ENCODE measurements around the gene RGL1. TPM values are rescaled to one million over a fixed set of nuclear protein-coding genes. Genes with fewer than 3 reads are reported as not detected.

The RGL1 gene
- total RNA-seq, 1 donor, result 33.2 TPM

DNA sequence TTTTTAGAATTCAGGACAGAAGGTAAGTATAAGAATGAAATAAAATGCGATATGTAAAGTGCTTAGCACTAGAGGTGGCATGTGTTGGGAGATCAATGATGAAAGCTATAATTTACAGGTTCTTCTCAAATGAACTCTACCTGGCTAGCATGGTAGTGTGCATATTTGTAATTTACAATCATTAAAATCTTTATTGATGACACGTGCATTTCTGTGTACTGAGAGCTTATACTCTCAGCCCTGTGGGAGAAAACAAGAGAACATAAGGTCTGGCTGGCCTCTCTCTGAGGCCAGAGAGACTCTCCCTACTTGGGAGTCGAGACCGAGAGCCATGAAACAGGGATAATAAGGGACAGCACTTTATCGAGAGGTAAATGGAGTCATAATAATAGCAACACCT lies 156.2 kb downstream of the RGL1 start:
- DNase-seq (ENCODE audit: low read depth), result no peak
- no peak overlapping the region for H3K4me3 ChIP-seq (ENCODE audit: low read depth, low read length)
- TF ChIP-seq, protein P1, sequence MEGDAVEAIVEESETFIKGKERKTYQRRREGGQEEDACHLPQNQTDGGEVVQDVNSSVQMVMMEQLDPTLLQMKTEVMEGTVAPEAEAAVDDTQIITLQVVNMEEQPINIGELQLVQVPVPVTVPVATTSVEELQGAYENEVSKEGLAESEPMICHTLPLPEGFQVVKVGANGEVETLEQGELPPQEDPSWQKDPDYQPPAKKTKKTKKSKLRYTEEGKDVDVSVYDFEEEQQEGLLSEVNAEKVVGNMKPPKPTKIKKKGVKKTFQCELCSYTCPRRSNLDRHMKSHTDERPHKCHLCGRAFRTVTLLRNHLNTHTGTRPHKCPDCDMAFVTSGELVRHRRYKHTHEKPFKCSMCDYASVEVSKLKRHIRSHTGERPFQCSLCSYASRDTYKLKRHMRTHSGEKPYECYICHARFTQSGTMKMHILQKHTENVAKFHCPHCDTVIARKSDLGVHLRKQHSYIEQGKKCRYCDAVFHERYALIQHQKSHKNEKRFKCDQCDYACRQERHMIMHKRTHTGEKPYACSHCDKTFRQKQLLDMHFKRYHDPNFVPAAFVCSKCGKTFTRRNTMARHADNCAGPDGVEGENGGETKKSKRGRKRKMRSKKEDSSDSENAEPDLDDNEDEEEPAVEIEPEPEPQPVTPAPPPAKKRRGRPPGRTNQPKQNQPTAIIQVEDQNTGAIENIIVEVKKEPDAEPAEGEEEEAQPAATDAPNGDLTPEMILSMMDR (IDR thresholded peaks at IDR 0.05; ENCODE audit: insufficient read depth, low read depth, low read length), result no peak

DNA sequence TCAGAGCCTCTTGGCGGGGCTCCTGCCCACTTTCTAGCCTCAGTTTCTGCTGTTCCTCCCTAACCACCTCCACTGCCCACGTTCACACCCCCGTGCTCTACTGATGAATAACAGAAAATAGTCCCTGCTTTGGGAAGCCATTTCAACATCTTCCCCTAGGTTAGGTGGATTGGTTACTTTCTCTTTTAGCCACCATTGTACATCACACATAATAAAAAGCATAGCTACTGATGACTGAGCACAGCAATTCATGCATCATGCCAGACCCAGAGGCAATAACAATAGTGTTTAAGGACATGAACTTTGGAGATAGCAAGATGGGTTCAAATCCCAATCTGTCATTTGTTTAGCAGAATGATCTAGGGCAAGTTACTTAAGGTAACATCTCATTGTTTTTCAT lies 158.0 kb downstream of the RGL1 start:
- no peak for DNase-seq (ENCODE audit: low read depth)
- no peak overlapping the region for H3K4me3 ChIP-seq (ENCODE audit: low read depth, low read length)
- TF ChIP-seq, protein P1 (IDR thresholded peaks at IDR 0.05; ENCODE audit: insufficient read depth, low read depth, low read length), result no peak

GRCh38 chr1:183965726-183966125 lies 160.8 kb downstream of the RGL1 start:
- no peak for DNase-seq (ENCODE audit: low read depth)
- TF ChIP-seq, protein P1 (IDR thresholded peaks at IDR 0.05; ENCODE audit: insufficient read depth, low read depth, low read length), result no peak
- H3K4me3 ChIP-seq (ENCODE audit: low read depth, low read length), result no peak overlapping the region

DNA sequence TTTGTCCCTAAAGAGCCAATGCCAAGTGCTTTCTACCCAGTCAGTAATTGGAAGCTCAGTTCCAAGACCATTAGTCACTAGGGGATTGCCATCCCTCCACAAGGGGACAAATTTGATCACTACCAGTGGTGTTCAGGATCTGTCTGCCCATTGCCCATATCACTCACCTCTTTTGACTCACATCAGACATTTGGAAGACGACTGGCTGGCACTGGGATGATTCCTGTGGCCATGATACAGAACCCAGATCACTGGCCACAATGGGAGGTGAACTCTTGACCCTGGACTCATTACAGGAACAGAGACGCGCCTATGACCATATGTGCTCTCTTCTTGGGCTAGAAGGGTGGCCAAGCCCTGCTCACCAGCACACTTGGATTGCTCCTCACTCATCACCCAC lies 161.6 kb downstream of the RGL1 start:
- no peak for DNase-seq (ENCODE audit: low read depth)
- no peak overlapping the region for H3K4me3 ChIP-seq (ENCODE audit: low read depth, low read length)
- TF ChIP-seq, protein P1 (IDR thresholded peaks at IDR 0.05; ENCODE audit: insufficient read depth, low read depth, low read length), result no peak

DNA sequence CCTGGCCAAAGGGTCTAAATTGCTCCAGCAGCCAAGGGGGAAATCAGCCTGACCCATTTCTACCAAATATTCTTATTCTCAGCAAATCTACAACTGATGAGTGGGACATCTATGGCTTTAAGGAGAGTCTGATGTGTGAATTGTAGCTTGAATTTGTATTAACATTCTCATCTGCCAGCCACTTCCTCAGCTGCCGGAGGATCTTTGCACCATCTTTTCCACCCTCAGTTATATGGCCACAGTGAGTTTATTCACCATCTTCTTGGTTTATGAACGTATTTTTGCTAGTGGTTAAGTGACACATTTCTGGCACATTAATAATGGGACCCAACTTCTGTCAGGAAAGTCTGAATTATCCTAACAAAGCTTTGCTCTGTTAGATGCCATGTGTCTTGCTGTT lies 163.0 kb downstream of the RGL1 start:
- no peak for DNase-seq (ENCODE audit: low read depth)
- TF ChIP-seq, protein P1 (IDR thresholded peaks at IDR 0.05; ENCODE audit: insufficient read depth, low read depth, low read length), result no peak
- no peak overlapping the region for H3K4me3 ChIP-seq (ENCODE audit: low read depth, low read length)

DNA sequence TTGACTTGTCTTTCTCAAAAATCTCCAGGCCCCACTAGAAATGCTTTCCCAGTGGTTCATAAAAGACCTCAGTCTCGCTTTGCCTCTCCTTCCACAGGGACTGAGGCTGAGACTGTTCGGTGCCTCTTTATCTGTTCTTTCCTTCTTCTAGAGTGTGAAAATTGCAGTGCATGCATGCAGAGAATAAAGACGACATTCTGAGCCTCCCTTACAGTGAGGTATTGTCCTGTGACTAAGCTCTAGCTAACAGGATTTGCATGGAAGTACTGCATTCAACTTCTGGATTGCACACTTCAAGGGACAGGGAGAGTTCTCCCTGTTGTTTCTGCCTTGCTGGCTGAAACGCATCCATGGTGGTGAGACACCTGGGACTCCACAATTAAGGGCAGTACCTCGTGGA lies 163.5 kb downstream of the RGL1 start:
- no peak overlapping the region for H3K4me3 ChIP-seq (ENCODE audit: low read depth, low read length)
- TF ChIP-seq, protein P1 (IDR thresholded peaks at IDR 0.05; ENCODE audit: insufficient read depth, low read depth, low read length), result no peak
- DNase-seq (ENCODE audit: low read depth), result no peak

GRCh38 chr1:183970516-183971300 lies 165.8 kb downstream of the RGL1 start:
- H3K4me3 ChIP-seq (ENCODE audit: low read depth, low read length), result no peak overlapping the region
- TF ChIP-seq, protein P1 (IDR thresholded peaks at IDR 0.05; ENCODE audit: insufficient read depth, low read depth, low read length), result no peak
- no peak for DNase-seq (ENCODE audit: low read depth)

Data from fibroblast of villous mesenchyme (primary cell).